ENCODE measurements around the gene FBRS. TPM values are rescaled to one million over a fixed set of nuclear protein-coding genes. Genes with fewer than 3 reads are reported as not detected.

FBRS gene
- total and polyA plus RNA-seq, 2 of the 8 experiments (the other 6 are each of a cell fraction or from before 2014, with no cell fraction given) = 2.4 to 13.9 TPM

DNA sequence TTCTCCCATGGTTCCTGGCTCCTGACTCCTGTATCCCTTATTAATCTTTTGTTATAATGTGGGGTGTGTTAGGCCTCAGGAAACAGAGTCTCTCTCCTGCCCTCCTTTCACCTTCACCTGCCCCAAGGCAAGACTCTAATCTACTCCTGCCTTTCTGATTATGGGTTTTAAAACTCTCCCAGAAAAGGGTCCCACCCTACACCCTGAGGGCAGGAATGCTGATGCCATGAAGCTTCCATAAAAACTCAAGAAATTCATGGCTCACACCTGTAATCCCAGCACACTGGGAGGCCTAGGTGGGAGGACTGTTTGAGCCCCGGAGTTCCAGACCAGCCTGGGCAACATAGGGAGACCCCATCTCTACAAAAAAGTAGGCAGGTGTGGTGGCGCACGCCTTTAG, 22.1 kb downstream of the FBRS start (continued):
- TF ChIP-seq, protein P1, sequence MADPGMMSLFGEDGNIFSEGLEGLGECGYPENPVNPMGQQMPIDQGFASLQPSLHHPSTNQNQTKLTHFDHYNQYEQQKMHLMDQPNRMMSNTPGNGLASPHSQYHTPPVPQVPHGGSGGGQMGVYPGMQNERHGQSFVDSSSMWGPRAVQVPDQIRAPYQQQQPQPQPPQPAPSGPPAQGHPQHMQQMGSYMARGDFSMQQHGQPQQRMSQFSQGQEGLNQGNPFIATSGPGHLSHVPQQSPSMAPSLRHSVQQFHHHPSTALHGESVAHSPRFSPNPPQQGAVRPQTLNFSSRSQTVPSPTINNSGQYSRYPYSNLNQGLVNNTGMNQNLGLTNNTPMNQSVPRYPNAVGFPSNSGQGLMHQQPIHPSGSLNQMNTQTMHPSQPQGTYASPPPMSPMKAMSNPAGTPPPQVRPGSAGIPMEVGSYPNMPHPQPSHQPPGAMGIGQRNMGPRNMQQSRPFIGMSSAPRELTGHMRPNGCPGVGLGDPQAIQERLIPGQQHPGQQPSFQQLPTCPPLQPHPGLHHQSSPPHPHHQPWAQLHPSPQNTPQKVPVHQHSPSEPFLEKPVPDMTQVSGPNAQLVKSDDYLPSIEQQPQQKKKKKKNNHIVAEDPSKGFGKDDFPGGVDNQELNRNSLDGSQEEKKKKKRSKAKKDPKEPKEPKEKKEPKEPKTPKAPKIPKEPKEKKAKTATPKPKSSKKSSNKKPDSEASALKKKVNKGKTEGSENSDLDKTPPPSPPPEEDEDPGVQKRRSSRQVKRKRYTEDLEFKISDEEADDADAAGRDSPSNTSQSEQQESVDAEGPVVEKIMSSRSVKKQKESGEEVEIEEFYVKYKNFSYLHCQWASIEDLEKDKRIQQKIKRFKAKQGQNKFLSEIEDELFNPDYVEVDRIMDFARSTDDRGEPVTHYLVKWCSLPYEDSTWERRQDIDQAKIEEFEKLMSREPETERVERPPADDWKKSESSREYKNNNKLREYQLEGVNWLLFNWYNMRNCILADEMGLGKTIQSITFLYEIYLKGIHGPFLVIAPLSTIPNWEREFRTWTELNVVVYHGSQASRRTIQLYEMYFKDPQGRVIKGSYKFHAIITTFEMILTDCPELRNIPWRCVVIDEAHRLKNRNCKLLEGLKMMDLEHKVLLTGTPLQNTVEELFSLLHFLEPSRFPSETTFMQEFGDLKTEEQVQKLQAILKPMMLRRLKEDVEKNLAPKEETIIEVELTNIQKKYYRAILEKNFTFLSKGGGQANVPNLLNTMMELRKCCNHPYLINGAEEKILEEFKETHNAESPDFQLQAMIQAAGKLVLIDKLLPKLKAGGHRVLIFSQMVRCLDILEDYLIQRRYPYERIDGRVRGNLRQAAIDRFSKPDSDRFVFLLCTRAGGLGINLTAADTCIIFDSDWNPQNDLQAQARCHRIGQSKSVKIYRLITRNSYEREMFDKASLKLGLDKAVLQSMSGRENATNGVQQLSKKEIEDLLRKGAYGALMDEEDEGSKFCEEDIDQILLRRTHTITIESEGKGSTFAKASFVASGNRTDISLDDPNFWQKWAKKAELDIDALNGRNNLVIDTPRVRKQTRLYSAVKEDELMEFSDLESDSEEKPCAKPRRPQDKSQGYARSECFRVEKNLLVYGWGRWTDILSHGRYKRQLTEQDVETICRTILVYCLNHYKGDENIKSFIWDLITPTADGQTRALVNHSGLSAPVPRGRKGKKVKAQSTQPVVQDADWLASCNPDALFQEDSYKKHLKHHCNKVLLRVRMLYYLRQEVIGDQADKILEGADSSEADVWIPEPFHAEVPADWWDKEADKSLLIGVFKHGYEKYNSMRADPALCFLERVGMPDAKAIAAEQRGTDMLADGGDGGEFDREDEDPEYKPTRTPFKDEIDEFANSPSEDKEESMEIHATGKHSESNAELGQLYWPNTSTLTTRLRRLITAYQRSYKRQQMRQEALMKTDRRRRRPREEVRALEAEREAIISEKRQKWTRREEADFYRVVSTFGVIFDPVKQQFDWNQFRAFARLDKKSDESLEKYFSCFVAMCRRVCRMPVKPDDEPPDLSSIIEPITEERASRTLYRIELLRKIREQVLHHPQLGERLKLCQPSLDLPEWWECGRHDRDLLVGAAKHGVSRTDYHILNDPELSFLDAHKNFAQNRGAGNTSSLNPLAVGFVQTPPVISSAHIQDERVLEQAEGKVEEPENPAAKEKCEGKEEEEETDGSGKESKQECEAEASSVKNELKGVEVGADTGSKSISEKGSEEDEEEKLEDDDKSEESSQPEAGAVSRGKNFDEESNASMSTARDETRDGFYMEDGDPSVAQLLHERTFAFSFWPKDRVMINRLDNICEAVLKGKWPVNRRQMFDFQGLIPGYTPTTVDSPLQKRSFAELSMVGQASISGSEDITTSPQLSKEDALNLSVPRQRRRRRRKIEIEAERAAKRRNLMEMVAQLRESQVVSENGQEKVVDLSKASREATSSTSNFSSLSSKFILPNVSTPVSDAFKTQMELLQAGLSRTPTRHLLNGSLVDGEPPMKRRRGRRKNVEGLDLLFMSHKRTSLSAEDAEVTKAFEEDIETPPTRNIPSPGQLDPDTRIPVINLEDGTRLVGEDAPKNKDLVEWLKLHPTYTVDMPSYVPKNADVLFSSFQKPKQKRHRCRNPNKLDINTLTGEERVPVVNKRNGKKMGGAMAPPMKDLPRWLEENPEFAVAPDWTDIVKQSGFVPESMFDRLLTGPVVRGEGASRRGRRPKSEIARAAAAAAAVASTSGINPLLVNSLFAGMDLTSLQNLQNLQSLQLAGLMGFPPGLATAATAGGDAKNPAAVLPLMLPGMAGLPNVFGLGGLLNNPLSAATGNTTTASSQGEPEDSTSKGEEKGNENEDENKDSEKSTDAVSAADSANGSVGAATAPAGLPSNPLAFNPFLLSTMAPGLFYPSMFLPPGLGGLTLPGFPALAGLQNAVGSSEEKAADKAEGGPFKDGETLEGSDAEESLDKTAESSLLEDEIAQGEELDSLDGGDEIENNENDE (IDR thresholded peaks at IDR 0.05; ENCODE audit: insufficient replicate concordance, low read length) = no peak
